Epidermal melanocyte (primary cell): ENCODE results near the gene TMEM161A.
"Not testable (repeated sequence)": the region's sequence is repeated elsewhere in the genome, so short reads cannot be mapped to it uniquely, and the experiment has no call there.

ENCODE experiments used
- DNase-seq: peaks from one replicate; pipeline ENCODE4 v3.0.0; 2011; ENCODE audit warnings: low spot score; ENCODE audit not compliant: insufficient read length

The TMEM161A gene

DNA sequence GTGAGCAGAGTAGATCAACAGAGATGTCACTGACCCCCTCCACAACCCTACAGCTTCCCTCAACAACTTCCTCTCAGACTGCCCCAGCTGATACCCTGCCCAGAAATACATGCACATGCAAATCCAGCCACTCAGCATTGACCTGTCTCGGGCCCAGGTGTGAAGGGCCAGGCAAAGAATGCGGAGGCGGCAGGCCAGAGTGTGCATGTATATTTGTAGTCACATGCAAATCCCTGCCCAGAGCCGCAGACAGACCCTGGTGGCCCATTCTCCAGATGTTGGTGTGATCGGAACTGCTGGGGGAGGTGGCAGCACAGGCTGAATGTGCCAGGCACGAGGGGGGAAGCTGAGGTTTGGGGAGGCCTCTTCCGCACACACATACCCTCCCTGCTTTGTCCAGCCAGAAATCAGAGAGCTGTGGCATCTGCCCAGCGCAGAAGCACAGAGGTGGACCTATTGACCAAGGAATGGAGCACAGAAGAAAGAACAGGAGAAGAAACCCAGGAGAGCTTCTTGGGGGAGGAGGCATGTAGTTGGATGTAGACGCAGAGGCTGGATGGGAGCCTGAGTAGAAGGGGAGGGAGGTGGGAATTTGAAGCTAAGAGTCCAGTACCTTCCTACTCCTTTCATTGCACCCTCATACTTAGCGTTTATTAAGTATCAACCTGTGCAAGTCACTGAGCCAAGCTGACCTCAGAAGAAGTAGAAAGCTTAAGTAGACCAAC lies 17.4 kb upstream of the TMEM161A start:
- DNase-seq = no peak

GRCh38 chr19:19154768-19155494 lies 16.7 kb upstream of the TMEM161A start:
- no peak for DNase-seq

- DNase-seq = no peak
These were observed 14.5 kb upstream of the TMEM161A start for GRCh38 chr19:19152668-19153384.

GRCh38 chr19:19151418-19151817 lies 13.1 kb upstream of the TMEM161A start:
- no peak for DNase-seq

GRCh38 chr19:19149435-19149834 lies 11.2 kb upstream of the TMEM161A start:
- DNase-seq = no peak

- DNase-seq = not testable (repeated sequence)
These were observed 10.2 kb upstream of the TMEM161A start for GRCh38 chr19:19148504-19148903.

DNA sequence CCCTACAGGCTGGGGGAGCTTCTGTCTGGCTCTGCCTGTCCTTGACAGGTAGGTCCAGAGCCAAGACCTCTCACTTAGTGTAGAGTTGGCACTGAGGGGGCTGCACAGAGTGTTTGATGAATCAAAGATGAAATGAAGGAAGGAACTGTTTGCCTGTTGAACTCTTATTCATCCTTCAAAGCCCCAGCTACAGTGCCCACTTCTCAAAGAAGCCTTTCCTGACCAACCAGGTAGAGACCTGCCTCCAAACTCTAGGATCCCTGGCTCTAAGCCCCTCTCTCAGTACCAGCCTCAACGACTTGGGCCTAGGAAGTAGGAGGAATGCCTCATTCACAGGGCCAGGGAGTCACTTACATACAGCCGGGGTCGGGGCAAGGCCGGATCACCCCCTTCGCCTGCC lies 9.1 kb upstream of the TMEM161A start:
- DNase-seq = no peak

- DNase-seq = no peak
These were observed 8.6 kb upstream of the TMEM161A start for GRCh38 chr19:19146865-19147264.

GRCh38 chr19:19145684-19146608 lies 7.7 kb upstream of the TMEM161A start:
- peak; percentile 60 for DNase-seq

GRCh38 chr19:19145281-19145680 lies 7.0 kb upstream of the TMEM161A start:
- no peak for DNase-seq

DNA sequence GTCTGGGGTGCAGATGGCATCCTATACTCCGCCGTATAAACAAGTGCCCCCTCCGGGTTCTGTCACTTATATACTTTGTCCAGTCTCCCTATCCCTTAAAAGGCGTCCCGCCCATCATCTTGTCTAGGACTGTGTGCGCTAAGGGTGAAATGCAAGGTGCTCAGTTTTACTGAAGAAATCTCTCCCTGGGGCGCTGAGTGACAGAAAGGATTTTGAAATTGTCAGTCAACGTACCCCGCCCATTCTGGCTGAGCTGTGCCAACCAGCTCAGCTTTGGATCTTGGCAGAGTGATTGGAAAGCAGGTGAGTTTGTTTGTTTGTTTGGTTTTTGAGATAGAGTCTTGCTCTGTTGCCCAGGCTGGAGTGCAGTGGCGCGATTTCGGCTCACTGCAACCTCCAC lies 4.1 kb upstream of the TMEM161A start:
- no peak for DNase-seq

- DNase-seq = no peak
These were observed 2.2 kb upstream of the TMEM161A start for GRCh38 chr19:19140476-19140875.

DNA sequence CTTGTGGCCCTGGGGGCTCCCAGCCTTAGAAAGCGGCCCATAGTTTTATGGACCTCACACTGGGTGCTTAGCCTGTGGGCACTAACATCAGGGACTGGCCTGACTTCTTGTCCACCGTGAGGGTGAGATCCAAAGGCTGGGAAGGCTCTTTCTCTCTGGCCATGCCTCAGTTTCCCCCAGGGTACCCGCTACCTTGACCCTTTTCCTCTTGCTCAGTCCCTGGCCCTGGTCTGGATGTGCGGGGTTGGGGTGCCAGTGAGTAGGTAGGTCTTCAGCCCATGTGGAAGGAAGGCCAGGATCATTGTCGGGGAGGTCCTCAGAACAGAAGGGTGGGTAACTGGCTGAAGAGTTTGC lies 1.6 kb upstream of the TMEM161A start:
- DNase-seq = no peak

- DNase-seq = no peak
These were observed 646 bp downstream of the TMEM161A start for GRCh38 chr19:19137556-19138108.

DNA sequence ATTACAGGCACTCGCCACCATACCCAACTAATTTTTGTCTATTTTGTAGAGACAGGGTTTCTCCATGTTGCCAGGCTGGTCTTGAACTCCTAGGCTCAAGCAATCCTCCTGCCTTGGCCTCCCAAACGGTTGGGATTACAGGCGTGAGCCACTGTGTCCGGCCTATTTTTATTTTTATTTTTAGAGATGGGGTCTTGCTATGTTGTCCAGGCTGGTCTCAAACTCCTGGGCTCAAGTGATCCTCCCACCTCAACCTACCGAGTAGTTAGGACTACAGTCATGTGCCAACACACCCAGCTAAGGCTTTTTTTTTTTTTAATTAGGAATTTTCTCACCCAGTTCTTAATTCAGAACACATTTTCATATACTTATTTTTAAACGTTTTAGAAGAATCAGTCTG lies 2.6 kb downstream of the TMEM161A start:
- DNase-seq = not testable (repeated sequence)

DNA sequence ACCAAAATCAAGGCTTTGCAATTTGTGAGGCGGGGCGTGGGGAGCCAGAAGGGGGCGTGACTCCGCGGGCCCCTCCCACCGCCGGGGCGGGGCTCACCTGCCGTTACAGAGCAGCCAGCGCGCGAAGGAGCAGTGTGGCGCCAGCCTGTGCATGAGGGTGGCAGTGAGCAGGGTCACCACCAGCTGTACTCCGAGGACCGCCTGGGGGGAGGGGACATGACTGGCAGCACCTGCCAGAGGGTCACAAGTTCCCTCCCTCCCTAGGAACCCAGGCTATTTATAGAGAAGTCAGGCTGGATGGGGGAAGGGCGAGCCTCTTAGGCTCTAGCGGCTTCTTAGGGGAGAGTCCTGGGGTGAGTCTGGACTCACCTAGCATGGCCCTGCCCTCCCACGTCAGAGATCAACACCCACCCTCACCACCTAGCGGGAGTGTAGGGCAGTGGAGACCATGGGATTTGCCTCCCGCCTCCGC lies 3.6 kb downstream of the TMEM161A start:
- DNase-seq = no peak

DNA sequence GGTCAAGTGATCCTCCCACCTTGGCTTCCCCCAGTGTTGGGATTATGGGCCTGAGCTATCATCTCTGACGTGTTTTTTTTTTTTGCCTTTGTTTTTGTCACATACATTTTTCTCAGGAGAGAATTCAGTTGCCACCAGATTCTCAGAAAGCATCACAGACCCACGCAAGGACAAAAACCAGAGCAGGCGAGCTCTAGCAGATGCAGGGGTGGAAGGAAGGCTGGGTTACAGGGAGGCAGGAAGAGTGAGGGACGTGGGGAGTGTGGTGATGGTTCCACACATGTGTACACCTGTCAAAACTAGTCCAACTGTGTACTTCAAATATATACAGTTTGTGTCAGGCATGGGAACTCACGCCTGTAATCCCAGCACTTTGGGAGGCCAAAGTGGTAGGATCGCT lies 4.3 kb downstream of the TMEM161A start:
- no peak for DNase-seq

DNA sequence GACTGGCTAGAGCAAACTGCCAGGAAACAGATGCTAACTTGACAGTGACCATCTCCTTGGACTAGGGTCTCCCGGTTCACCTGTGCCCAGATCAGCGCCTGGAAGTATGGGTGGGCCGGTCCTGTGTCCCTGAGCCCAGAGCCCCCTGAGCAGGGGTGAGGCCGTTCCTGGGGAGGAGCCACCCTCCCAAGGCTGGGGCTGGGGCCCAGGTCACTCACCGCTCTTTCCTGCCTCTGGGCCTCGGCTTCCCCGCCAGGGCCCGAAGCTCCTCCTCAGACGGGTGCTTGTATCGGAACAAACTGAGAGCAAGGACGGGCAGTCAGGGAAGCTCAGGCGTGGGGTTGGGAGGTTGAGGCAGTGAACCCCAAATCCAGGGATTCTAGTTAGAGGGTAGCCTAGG lies 5.4 kb downstream of the TMEM161A start:
- no peak for DNase-seq

- no peak for DNase-seq
These were observed 6.3 kb downstream of the TMEM161A start for GRCh38 chr19:19131989-19132388.

DNA sequence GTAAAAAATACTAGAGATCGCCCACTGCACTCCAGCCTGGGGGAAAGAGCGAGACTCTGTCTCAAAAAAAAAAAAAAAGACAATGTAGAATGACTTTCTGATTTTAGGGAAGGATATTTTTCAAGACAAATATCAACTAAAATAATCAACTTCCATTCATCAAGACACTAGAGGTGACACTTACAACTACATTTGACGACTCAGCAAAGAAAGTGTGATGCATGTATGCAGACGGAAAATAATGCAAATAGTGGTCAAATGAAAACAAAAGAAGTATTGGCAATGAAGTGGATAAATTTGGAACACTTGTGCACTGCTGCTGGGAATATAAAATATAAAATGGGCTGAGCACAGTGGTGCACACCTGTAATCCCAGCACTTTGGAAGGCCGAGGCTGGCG lies 12.2 kb downstream of the TMEM161A start:
- no peak for DNase-seq

DNA sequence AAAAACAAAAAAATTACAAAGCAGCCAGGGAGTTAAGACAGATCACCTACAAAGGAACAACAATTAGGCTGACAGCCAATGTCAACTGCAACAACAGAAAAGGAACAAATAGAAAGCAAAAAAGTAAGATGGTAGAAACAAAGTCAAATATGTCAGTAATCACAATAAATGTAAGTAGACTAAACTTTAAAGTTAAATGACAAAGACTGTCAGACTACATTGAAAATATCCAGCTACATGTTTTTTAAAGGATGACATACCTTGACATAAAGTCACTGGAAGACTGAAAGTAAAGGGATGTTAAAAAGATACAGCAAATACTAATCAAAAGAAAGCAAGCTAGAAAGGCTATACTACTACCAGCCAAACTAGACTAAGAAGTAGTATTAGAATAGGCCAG lies 14.9 kb downstream of the TMEM161A start:
- no peak for DNase-seq
